Measurements from ENCODE around the gene GATA2. TPM values are rescaled to one million over a fixed set of nuclear protein-coding genes. Genes with fewer than 3 reads are reported as not detected.

GATA2 gene
- total RNA-seq, 1 donor from 2014 or later = 56.0 TPM

GRCh38 chr3:128470134-128470899 lies 22.7 kb downstream of the GATA2 start:
- Histone ChIP-seq H3K36me3 (no peaks in the 10 kb centered on the region), H3K27me3 (no peaks in the 10 kb centered on the region), H3K4me3 (no peak overlapping the region), H3K9me3 (no peaks in the 10 kb centered on the region), H3K27ac (no peak overlapping the region), H3K4me1 (no peaks in the 10 kb centered on the region)
- no peak for DNase-seq (ENCODE audit: low spot score in 2 of 2)
- no peak for TF ChIP-seq CTCF (IDR thresholded peaks at IDR 0.05)
- intact Hi-C loops (cut with DNase I) = no loop called here

- no peak for DNase-seq (ENCODE audit: low spot score in 2 of 2)
- Histone ChIP-seq H3K4me3 (no peak overlapping the region), H3K4me1 (no peaks in the 10 kb centered on the region), H3K9me3 (no peaks in the 10 kb centered on the region), H3K27me3 (no peaks in the 10 kb centered on the region), H3K27ac (no peak overlapping the region), H3K36me3 (no peaks in the 10 kb centered on the region)
- intact Hi-C loops (cut with DNase I) = no loop called here
- no peak for TF ChIP-seq CTCF (IDR thresholded peaks at IDR 0.05)
Measured at GRCh38 chr3:128469556-128469955, 23.4 kb downstream of the GATA2 start.

- intact Hi-C loops (cut with DNase I) = no loop called here
- Histone ChIP-seq H3K9me3 (no peaks in the 10 kb centered on the region), H3K27me3 (no peaks in the 10 kb centered on the region), H3K4me1 (no peaks in the 10 kb centered on the region), H3K27ac (no peak overlapping the region), H3K4me3 (no peak overlapping the region), H3K36me3 (no peaks in the 10 kb centered on the region)
- no peak for TF ChIP-seq CTCF (IDR thresholded peaks at IDR 0.05)
- DNase-seq (ENCODE audit: low spot score in 2 of 2) = no peak
Measured at GRCh38 chr3:128468791-128469527, 24.0 kb downstream of the GATA2 start.

GRCh38 chr3:128468285-128468790 lies 24.7 kb downstream of the GATA2 start:
- intact Hi-C loops (cut with DNase I) = no loop called here

More at GRCh38 chr3:128468285-128468790, 24.7 kb downstream of the GATA2 start:
- Histone ChIP-seq H3K36me3 (no peaks in the 10 kb centered on the region), H3K27me3 (no peaks in the 10 kb centered on the region), H3K4me3 (no peak overlapping the region), H3K4me1 (no peaks in the 10 kb centered on the region), H3K9me3 (no peaks in the 10 kb centered on the region), H3K27ac (no peak overlapping the region)
- DNase-seq (ENCODE audit: low spot score in 2 of 2) = no peak
- no peak for TF ChIP-seq CTCF (IDR thresholded peaks at IDR 0.05)
